H9 (cell line): Measurements from ENCODE around the gene OTX2. TPM values are rescaled to one million over a fixed set of nuclear protein-coding genes. Genes with fewer than 3 reads are reported as not detected.

ENCODE experiments used
- DNase-seq: peaks from one replicate; pipeline ENCODE4 v3.0.0-alpha.2; 2017
- H2AFZ ChIP-seq: one replicate; pipeline ENCODE4 v1.6.1; 2013; ENCODE audit warnings: mild to moderate bottlenecking, low read length, control low read depth, moderate library complexity
- H2AK5ac ChIP-seq: 2 replicates; pipeline ENCODE4 v1.6.1; 2013; ENCODE audit warnings: low read length, control low read depth, mixed read lengths; ENCODE audit not compliant: insufficient read length
- H2BK120ac ChIP-seq: one replicate; pipeline ENCODE4 v1.6.1; 2013; ENCODE audit warnings: low read depth, mild to moderate bottlenecking, low read length, control low read depth, inconsistent platforms; ENCODE audit not compliant: poor library complexity, severe bottlenecking
- H2BK12ac ChIP-seq: 2 replicates; pipeline ENCODE4 v1.6.1; 2013; ENCODE audit warnings: low read length, control low read depth, mixed read lengths, low read depth; ENCODE audit not compliant: insufficient read length
- H2BK15ac ChIP-seq: 2 replicates; pipeline ENCODE4 v1.6.1; 2013; ENCODE audit warnings: low read depth, low read length, control low read depth
- H2BK20ac ChIP-seq: one replicate; pipeline ENCODE4 v1.6.1; 2013; ENCODE audit warnings: low read depth, mild to moderate bottlenecking, low read length, control low read depth, inconsistent platforms; ENCODE audit not compliant: poor library complexity, severe bottlenecking
- H2BK5ac ChIP-seq: 2 replicates; pipeline ENCODE4 v1.6.1; 2013; ENCODE audit warnings: low read length, control low read depth, mixed read lengths; ENCODE audit not compliant: insufficient read length
- H3K14ac ChIP-seq: 2 replicates; pipeline ENCODE4 v1.6.1; 2013; ENCODE audit warnings: low read length, control low read depth; ENCODE audit not compliant: insufficient read depth
- H3K18ac ChIP-seq: 2 replicates; pipeline ENCODE4 v1.6.1; 2013; ENCODE audit warnings: low read depth, mild to moderate bottlenecking, mixed read lengths, low read length, control low read depth; ENCODE audit not compliant: insufficient read length
- H3K23ac ChIP-seq: 2 replicates; pipeline ENCODE4 v1.6.1; 2013; ENCODE audit warnings: low read length, control low read depth, mixed read lengths, low read depth; ENCODE audit not compliant: insufficient read length
- H3K23me2 ChIP-seq: 2 replicates; pipeline ENCODE4 v1.6.1; 2013; ENCODE audit warnings: low read depth, mild to moderate bottlenecking, mixed read lengths, low read length, control low read depth; ENCODE audit not compliant: insufficient read length, poor library complexity, severe bottlenecking
- H3K27ac ChIP-seq: 2 replicates; pipeline ENCODE4 v1.5.1; 2013; ENCODE audit warnings: low read length, control low read depth, mixed read lengths, low read depth; ENCODE audit not compliant: insufficient read length
- H3K27me3 ChIP-seq: 2 replicates; pipeline ENCODE4 v1.6.1; 2013; ENCODE audit warnings: low read length, control low read depth, inconsistent platforms; ENCODE audit not compliant: insufficient read depth
- H3K4ac ChIP-seq: 2 replicates; pipeline ENCODE4 v1.6.1; 2013; ENCODE audit warnings: low read depth, mild to moderate bottlenecking, control low read depth, inconsistent platforms, low read length, moderate library complexity
- H3K4me1 ChIP-seq: 2 replicates; pipeline ENCODE4 v1.6.1; 2013; ENCODE audit warnings: low read length, control low read depth, inconsistent platforms; ENCODE audit not compliant: insufficient read depth
- H3K4me2 ChIP-seq: 2 replicates; pipeline ENCODE4 v1.6.1; 2013; ENCODE audit warnings: low read length, control low read depth, mixed read lengths; ENCODE audit not compliant: insufficient read length, insufficient read depth
- H3K56ac ChIP-seq: 2 replicates; pipeline ENCODE4 v1.6.1; 2013; ENCODE audit warnings: low read depth, mild to moderate bottlenecking, mixed read lengths, low read length, control low read depth; ENCODE audit not compliant: insufficient read length
- H3K79me1 ChIP-seq: 2 replicates; pipeline ENCODE4 v1.6.1; 2013; ENCODE audit warnings: low read depth, mild to moderate bottlenecking, moderate library complexity, low read length, control low read depth, inconsistent platforms; ENCODE audit not compliant: insufficient read depth, poor library complexity, severe bottlenecking
- H3K79me2 ChIP-seq: 2 replicates; pipeline ENCODE4 v1.6.1; 2013; ENCODE audit warnings: low read length, control low read depth, inconsistent platforms; ENCODE audit not compliant: insufficient read depth
- H3K9ac ChIP-seq: 2 replicates; pipeline ENCODE4 v1.6.1; 2013; ENCODE audit warnings: low read length, control low read depth, mixed read lengths; ENCODE audit not compliant: insufficient read length; ENCODE audit errors: extremely low read depth
- H3K9me3 ChIP-seq: one replicate; pipeline ENCODE4 v1.6.1; 2013; ENCODE audit warnings: low read depth, low read length, inconsistent platforms; ENCODE audit not compliant: control insufficient read depth
- H3T11ph ChIP-seq: one replicate; pipeline ENCODE4 v1.6.1; 2013; ENCODE audit warnings: mild to moderate bottlenecking, low read length, control low read depth, inconsistent platforms
- H4K20me1 ChIP-seq: one replicate; pipeline ENCODE4 v1.6.1; 2013; ENCODE audit not compliant: control insufficient read depth, insufficient read length, insufficient read depth
- H4K5ac ChIP-seq: 2 replicates; pipeline ENCODE4 v1.6.1; 2013; ENCODE audit warnings: low read depth, mild to moderate bottlenecking, mixed read lengths, low read length, control low read depth; ENCODE audit not compliant: insufficient read length
- H4K8ac ChIP-seq: replicated peaks from 2 replicates; pipeline ENCODE4 v1.6.1; 2013; ENCODE audit warnings: low read length, control low read depth, mixed read lengths, low read depth; ENCODE audit not compliant: insufficient read length
- H4K91ac ChIP-seq: 2 replicates; pipeline ENCODE4 v1.6.1; 2013; ENCODE audit warnings: low read depth, mild to moderate bottlenecking, moderate library complexity, mixed read lengths, low read length, control low read depth; ENCODE audit not compliant: insufficient read length
- H3K27ac Mint-ChIP-seq, 3 experiments: 2 replicates in 2 of 3; 3 replicates in 1 of 3; pipeline ENCODE4 v1.8.0; 2020 to 2021; ENCODE audit warnings: mixed read lengths in 3 of 3, mild to moderate bottlenecking in 1 of 3, moderate library complexity in 1 of 3
- H3K27me3 Mint-ChIP-seq: 2 replicates; pipeline ENCODE4 v1.8.0; 2021; ENCODE audit warnings: low read depth, mild to moderate bottlenecking, moderate library complexity, mixed read lengths
- H3K36me3 Mint-ChIP-seq, 3 experiments: 2 replicates in 2 of 3; 3 replicates in 1 of 3; pipeline ENCODE4 v1.8.0; 2020 to 2021; ENCODE audit warnings: low read depth in 3 of 3, mixed read lengths in 3 of 3; ENCODE audit not compliant: insufficient read depth in 1 of 3
- H3K4me1 Mint-ChIP-seq, 2 experiments: 2 replicates each; pipeline ENCODE4 v1.8.0; 2020; ENCODE audit warnings: mixed read lengths in 2 of 2
- H3K4me3 Mint-ChIP-seq, 2 experiments: 2 replicates in 1 of 2; 3 replicates in 1 of 2; pipeline ENCODE4 v1.8.0; 2020 to 2021; ENCODE audit warnings: mild to moderate bottlenecking in 2 of 2, mixed read lengths in 2 of 2, moderate library complexity in 1 of 2
- H3K9me3 Mint-ChIP-seq, 2 experiments: 2 replicates in 1 of 2; 3 replicates in 1 of 2; pipeline ENCODE4 v1.8.0; 2020; ENCODE audit warnings: mild to moderate bottlenecking in 2 of 2, mixed read lengths in 2 of 2, moderate library complexity in 1 of 2
- CTCF ChIP-seq: fragments of 200-600 bp; sonication (generic); conservative IDR thresholded peaks from 3 replicates; pipeline ENCODE4 v1.8.0; 2021; ENCODE audit warnings: antibody characterized with exemption, mild to moderate bottlenecking
- WGBS: extraction: QIAGEN DNeasy Blood & Tissue Kit; methylation state at CpG from one replicate; pipeline ENCODE4 v1.1.7; 2013; ENCODE audit warnings: missing lambda C conversion rate, low lambda C conversion rate, mixed read lengths; ENCODE audit not compliant: insufficient read length; ENCODE audit errors: extremely low coverage; 5-methylcytosine and 5-hydroxymethylcytosine counted together
- total RNA-seq: library from RNA; stranded (reverse); gene quantifications from 2 replicates; pipeline ENCODE4 v1.2.1, GENCODE V29; 2021

OTX2 gene
- total RNA-seq, 1 experiment from 2014 or later: 193 TPM

GRCh38 chr14:56810836-56811592 is 735 bp upstream of the OTX2 start:
- peak overlapping the region; percentile 31 for H3K4me2 ChIP-seq
- no peaks in the 10 kb centered on the region for H4K20me1 ChIP-seq
- no peaks in the 10 kb centered on the region for H3K79me1 ChIP-seq
- Mint-ChIP-seq H3K27ac (peak overlapping the region in 1 of 3 experiments; percentile 95; a peak in 1 of 7 replicates), H3K9me3 (peaks cover 0 to 6% of the 10 kb centered on the region in 2 experiments; a peak in 1 of 5 replicates), H3K27me3 (peaks cover 77% of the 10 kb centered on the region), H3K36me3 (peaks cover 0 to 26% (median 13%) of the 10 kb centered on the region in 3 experiments; a peak in 4 of 7 replicates), H3K4me1 (peaks cover 65 to 77% of the 10 kb centered on the region in 2 experiments), H3K4me3 (peak overlapping the region; percentile 85 to 97)
- H2BK15ac ChIP-seq: no peak overlapping the region
- no peaks in the 10 kb centered on the region for H3K9me3 ChIP-seq
- H3K9ac ChIP-seq: no peak overlapping the region
- DNase-seq: peak; percentile 61
- no peak overlapping the region for H2BK120ac ChIP-seq
- H2BK5ac ChIP-seq: no peak overlapping the region
- no peak overlapping the region for H3K4ac ChIP-seq
- H4K5ac ChIP-seq: no peak overlapping the region
- H2BK12ac ChIP-seq: no peak overlapping the region
- peaks cover 9% of the 10 kb centered on the region for H3K4me1 ChIP-seq
- H3K56ac ChIP-seq: no peak overlapping the region
- peaks cover 51% of the 10 kb centered on the region for H3K23me2 ChIP-seq
- no CpG with 5 or more reads among the region's 31 CpGs for WGBS
- H2AK5ac ChIP-seq: no peak overlapping the region
- peaks cover 66% of the 10 kb centered on the region for H3K27me3 ChIP-seq
- H3K18ac ChIP-seq: no peak overlapping the region
- H3T11ph ChIP-seq: no peak overlapping the region
- no peak for TF ChIP-seq CTCF
- H2BK20ac ChIP-seq: no peak overlapping the region
- no peak overlapping the region for H4K8ac ChIP-seq
- no peak overlapping the region for H3K27ac ChIP-seq
- no peak overlapping the region for H4K91ac ChIP-seq
- H3K23ac ChIP-seq: no peak overlapping the region
- H3K14ac ChIP-seq: no peak overlapping the region
- no peaks in the 10 kb centered on the region for H3K79me2 ChIP-seq
- H2AFZ ChIP-seq: no peak overlapping the region
